Stimulated activated naive CD8-positive, alpha-beta T cell treated with anti-CD3 and anti-CD28 coated beads, Interleukin-15, amount 100 ng/mL, for 72 hours (primary cell): ENCODE results near the gene ICE1.
"Not testable (repeated sequence)": the region's sequence is repeated elsewhere in the genome, so short reads cannot be mapped to it uniquely, and the experiment has no call there.

Experiments
- ATAC-seq: fragments of 150-1000 bp; cut with Tn5 transposase; 2 replicates; pipeline ENCODE4 v1.10.0; 2021; ENCODE audit warnings: mild to moderate bottlenecking, moderate library complexity
- DNase-seq, 2 donors: peaks; one replicate each; pipeline ENCODE4 v3.0.0; 2021 to 2022
- H3K27ac Mint-ChIP-seq, 2 donors: one replicate each; pipeline ENCODE4 v1.8.0; 2022; ENCODE audit warnings: mild to moderate bottlenecking in 2 of 2, mixed read lengths in 2 of 2, moderate library complexity in 2 of 2
- H3K27me3 Mint-ChIP-seq: one replicate; pipeline ENCODE4 v1.8.0; 2022; ENCODE audit warnings: mixed read lengths
- H3K4me1 Mint-ChIP-seq: one replicate; pipeline ENCODE4 v1.8.0; 2022; ENCODE audit warnings: mild to moderate bottlenecking, mixed read lengths
- H3K4me3 Mint-ChIP-seq, 2 donors: one replicate each; pipeline ENCODE4 v1.8.0; 2022; ENCODE audit warnings: mild to moderate bottlenecking in 2 of 2, mixed read lengths in 2 of 2, moderate library complexity in 1 of 2
- H3K9me3 Mint-ChIP-seq, 2 donors: one replicate each; pipeline ENCODE4 v1.8.0; 2022; ENCODE audit warnings: mixed read lengths in 2 of 2

The ICE1 gene

DNA sequence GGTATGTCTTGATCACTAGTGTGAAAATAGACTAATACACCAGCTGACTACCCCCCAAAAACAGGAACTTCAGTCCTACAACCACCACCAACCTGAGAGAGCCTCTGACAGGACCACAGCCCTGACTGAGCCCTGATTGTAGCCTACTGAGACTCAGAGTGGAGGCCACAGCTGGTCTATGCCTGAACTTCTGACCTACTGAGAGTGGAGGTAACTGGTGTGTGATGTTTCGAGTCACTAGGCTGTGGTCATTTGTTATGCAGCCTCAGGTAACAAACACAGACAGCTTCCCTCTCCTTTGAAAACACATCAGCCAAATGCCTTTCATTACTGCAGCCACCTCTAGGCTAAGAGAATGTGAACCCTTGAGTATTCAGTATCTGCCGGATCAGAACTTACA, 30.0 kb upstream of the ICE1 start:
- not testable (repeated sequence) for H3K4me1 Mint-ChIP-seq, ATAC-seq, H3K4me3 Mint-ChIP-seq, H3K9me3 Mint-ChIP-seq, DNase-seq, H3K27me3 Mint-ChIP-seq, H3K27ac Mint-ChIP-seq

GRCh38 chr5:5394384-5394986, 28.0 kb upstream of the ICE1 start:
- H3K27me3 Mint-ChIP-seq, H3K9me3 Mint-ChIP-seq, H3K4me1 Mint-ChIP-seq, H3K4me3 Mint-ChIP-seq, H3K27ac Mint-ChIP-seq, ATAC-seq, DNase-seq: not testable (repeated sequence)

- not testable (repeated sequence) for H3K27ac Mint-ChIP-seq, H3K4me3 Mint-ChIP-seq, ATAC-seq, H3K4me1 Mint-ChIP-seq, DNase-seq, H3K27me3 Mint-ChIP-seq
- peaks cover 3 to 10% of the 10 kb centered on the region in 2 donors for H3K9me3 Mint-ChIP-seq
Observed at GRCh38 chr5:5395093-5395492, 27.4 kb upstream of the ICE1 start.

GRCh38 chr5:5398071-5398470, 24.4 kb upstream of the ICE1 start:
- Mint-ChIP-seq H3K4me3 (no peak overlapping the region), H3K9me3 (peaks cover 7 to 15% of the 10 kb centered on the region in 2 donors), H3K4me1 (no peaks in the 10 kb centered on the region), H3K27me3 (no peaks in the 10 kb centered on the region), H3K27ac (no peak overlapping the region)
- ATAC-seq (no peak), DNase-seq (no peak)

DNA sequence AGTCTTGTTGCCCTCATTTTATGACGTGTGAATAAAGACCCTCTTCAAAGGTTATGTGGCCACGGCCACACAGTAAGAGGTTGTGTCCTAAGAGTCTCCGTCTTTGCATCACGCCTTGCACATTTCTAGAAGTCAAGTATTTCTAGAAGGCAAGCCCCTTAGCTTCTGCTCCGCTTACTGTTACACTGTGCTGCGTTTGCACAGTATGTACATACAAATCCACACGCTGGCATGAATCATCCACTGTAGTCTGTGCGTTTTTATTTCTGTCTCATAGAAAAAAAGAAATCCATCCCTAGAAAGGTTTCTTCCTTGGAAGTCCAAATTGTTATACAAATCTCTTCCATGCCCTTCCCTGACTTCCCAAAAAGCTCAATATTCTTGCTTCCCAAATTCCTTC, 21.4 kb upstream of the ICE1 start:
- no peak overlapping the region for H3K4me3 Mint-ChIP-seq
- DNase-seq (no peak), ATAC-seq (no peak)
- H3K4me1 Mint-ChIP-seq, result no peaks in the 10 kb centered on the region
- no peaks in the 10 kb centered on the region for H3K27me3 Mint-ChIP-seq
- H3K27ac Mint-ChIP-seq, result no peak overlapping the region
- H3K9me3 Mint-ChIP-seq, result peaks cover 7 to 15% of the 10 kb centered on the region in 2 donors

GRCh38 chr5:5403741-5404140, 18.7 kb upstream of the ICE1 start:
- no peak for DNase-seq
- Mint-ChIP-seq H3K27me3 (no peaks in the 10 kb centered on the region), H3K4me3 (no peak overlapping the region), H3K27ac (no peak overlapping the region), H3K9me3 (peaks cover 7 to 23% of the 10 kb centered on the region in 2 donors), H3K4me1 (no peaks in the 10 kb centered on the region)
- ATAC-seq, result no peak

GRCh38 chr5:5404381-5404780, 18.1 kb upstream of the ICE1 start:
- H3K27ac Mint-ChIP-seq, result no peak overlapping the region
- no peak for DNase-seq
- peaks cover 7 to 20% of the 10 kb centered on the region in 2 donors for H3K9me3 Mint-ChIP-seq
- ATAC-seq, result no peak
- no peaks in the 10 kb centered on the region for H3K4me1 Mint-ChIP-seq
- H3K27me3 Mint-ChIP-seq, result no peaks in the 10 kb centered on the region
- H3K4me3 Mint-ChIP-seq, result no peak overlapping the region

GRCh38 chr5:5405441-5405840, 17.0 kb upstream of the ICE1 start:
- DNase-seq, result no peak
- Mint-ChIP-seq H3K4me1 (no peaks in the 10 kb centered on the region), H3K4me3 (no peak overlapping the region), H3K9me3 (peaks cover 0 to 10% of the 10 kb centered on the region in 2 donors), H3K27me3 (no peaks in the 10 kb centered on the region), H3K27ac (no peak overlapping the region)
- no peak for ATAC-seq

GRCh38 chr5:5407924-5408323, 14.6 kb upstream of the ICE1 start:
- ATAC-seq (no peak), DNase-seq (no peak)
- Mint-ChIP-seq H3K4me1 (no peaks in the 10 kb centered on the region), H3K9me3 (peaks cover 0 to 9% of the 10 kb centered on the region in 2 donors), H3K4me3 (no peak overlapping the region), H3K27ac (no peak overlapping the region), H3K27me3 (no peaks in the 10 kb centered on the region)

- peaks cover 0 to 9% of the 10 kb centered on the region in 2 donors for H3K9me3 Mint-ChIP-seq
- no peaks in the 10 kb centered on the region for H3K4me1 Mint-ChIP-seq
- DNase-seq (peak in 1 of 2 donors; percentile 12), ATAC-seq (no peak)
- no peak overlapping the region for H3K27ac Mint-ChIP-seq
- H3K4me3 Mint-ChIP-seq, result no peak overlapping the region
- H3K27me3 Mint-ChIP-seq, result no peaks in the 10 kb centered on the region
Observed at GRCh38 chr5:5409151-5409810, 13.2 kb upstream of the ICE1 start.

- H3K27ac Mint-ChIP-seq, H3K4me1 Mint-ChIP-seq, DNase-seq: not testable (repeated sequence)
Observed at GRCh38 chr5:5413856-5414255, 8.6 kb upstream of the ICE1 start.

DNA sequence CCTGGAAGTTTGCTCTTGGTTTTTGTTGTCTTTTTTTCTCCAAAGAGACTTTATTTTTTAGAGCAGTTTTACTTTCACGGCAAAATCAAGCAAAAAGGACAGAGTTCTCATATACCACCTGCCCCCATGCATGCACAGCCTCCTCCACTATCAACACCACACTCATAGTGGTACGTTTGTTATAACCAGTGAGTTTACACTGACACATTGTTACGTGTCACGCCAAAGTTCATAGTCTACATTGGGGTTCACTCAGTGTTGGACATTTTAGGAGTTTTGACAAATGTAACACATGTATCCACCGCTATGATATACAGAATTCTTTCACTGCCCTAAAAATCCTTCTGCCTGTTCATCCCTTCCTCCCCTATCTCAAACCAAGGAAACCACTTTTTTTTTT, 7.5 kb upstream of the ICE1 start:
- Mint-ChIP-seq H3K27ac (no peak overlapping the region), H3K27me3 (no peaks in the 10 kb centered on the region), H3K4me3 (no peak overlapping the region), H3K9me3 (no peaks in the 10 kb centered on the region), H3K4me1 (peaks cover 6% of the 10 kb centered on the region)
- no peak for DNase-seq
- ATAC-seq, result no peak

More at GRCh38 chr5:5413856-5414255, 8.6 kb upstream of the ICE1 start:
- ATAC-seq, H3K27me3 Mint-ChIP-seq, H3K4me3 Mint-ChIP-seq, H3K9me3 Mint-ChIP-seq: not testable (repeated sequence)

DNA sequence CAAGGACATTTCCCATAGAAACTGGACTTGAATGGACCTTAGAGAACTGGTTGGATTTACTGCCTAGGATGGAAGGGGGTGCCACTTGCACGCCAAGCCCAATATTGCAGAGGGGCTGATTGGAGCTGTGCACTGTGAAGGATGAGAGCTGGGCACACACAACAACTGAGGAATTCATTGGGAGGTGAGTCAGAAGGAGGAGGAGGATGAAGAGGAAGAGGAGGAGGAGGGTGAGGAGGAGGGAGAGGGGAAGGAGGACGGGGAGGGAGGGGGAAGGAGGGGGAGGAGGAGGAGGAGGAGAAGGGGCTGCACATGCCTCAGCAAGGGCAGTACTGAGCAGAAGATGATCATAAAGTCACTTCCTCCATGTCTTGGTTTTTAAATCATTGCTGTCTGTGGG, 5.7 kb upstream of the ICE1 start:
- ATAC-seq (no peak), DNase-seq (no peak)
- Mint-ChIP-seq H3K27ac (peak overlapping the region in 1 of 2 donors; percentile 86), H3K4me3 (no peak overlapping the region), H3K4me1 (peaks cover 18% of the 10 kb centered on the region), H3K27me3 (no peaks in the 10 kb centered on the region), H3K9me3 (no peaks in the 10 kb centered on the region)

DNA sequence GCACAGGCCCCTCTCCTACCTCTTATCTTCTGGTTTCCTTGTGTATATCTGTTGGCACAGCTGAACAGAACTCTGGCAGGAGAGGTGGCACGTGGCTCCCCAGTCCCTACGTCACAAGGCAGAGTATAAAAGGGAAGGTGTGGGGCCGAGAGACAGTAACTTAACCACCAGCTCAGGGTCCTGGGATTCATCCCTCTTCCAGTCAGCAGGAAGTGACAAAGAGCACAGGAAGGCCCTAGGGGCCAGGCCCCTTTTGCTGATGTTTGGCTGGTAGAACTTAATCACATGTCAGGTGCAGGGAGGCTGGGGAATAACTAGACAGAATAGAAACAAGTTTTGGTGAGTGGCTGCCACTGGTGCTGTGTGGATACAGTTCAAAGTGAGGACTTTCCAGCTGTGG, 4.5 kb upstream of the ICE1 start:
- ATAC-seq, result no peak
- Mint-ChIP-seq H3K27ac (no peak overlapping the region), H3K4me1 (peaks cover 18% of the 10 kb centered on the region), H3K4me3 (no peak overlapping the region), H3K27me3 (no peaks in the 10 kb centered on the region), H3K9me3 (no peaks in the 10 kb centered on the region)
- no peak for DNase-seq

- Mint-ChIP-seq H3K4me3 (no peak overlapping the region), H3K27me3 (no peaks in the 10 kb centered on the region), H3K9me3 (no peaks in the 10 kb centered on the region), H3K4me1 (peaks cover 18% of the 10 kb centered on the region), H3K27ac (peak overlapping the region in 1 of 2 donors; percentile 42)
- ATAC-seq (no peak), DNase-seq (no peak)
Observed at GRCh38 chr5:5418764-5419163, 3.7 kb upstream of the ICE1 start.

DNA sequence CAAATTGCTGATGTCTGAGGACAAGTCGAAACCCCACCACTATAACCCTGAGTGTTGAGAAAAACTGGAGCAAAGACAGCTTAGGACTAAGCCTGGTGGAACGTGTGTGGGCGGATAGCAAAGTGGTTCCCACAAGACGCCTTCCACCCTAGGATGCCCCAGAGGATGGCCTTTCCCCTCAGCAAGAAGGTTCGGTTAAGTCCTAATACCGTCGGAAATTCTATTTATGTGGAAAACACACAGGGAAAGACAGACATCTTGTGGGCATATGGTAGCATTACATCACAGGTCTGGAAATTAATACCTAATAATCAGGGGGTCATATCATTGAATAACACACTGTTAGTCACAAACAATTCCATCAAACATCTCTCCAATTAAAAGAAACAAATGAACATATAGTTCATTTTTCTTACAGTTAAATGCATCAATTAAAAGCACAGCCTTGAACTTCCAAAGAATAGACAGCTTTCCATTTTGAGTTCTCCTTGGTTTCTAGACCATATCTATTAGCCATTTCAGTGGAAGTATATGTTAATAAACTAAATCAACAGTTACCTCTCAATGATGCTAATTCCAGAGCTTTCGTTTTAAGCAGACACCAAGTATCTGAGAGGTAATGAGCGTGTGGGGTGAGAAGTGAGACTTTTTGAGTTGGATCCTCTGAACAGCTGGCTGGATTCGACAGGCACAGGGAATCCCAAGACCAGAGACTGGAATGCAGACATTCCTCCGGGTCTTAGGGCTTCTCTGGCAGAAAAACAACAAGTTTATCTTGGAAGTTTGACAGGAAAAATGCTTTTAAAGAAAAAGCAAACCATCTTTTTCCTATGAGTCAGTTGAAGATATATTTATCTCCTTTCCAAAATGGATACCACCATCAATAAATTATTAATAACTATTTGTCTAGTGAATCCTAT, 2.9 kb upstream of the ICE1 start:
- Mint-ChIP-seq H3K9me3 (no peaks in the 10 kb centered on the region), H3K4me1 (peaks cover 18% of the 10 kb centered on the region), H3K4me3 (peak overlapping the region in 1 of 2 donors; percentile 34), H3K27ac (no peak overlapping the region), H3K27me3 (no peaks in the 10 kb centered on the region)
- DNase-seq (no peak), ATAC-seq (no peak)
